ENCODE results near the gene BPIFA3.

GRCh38 chr20:33255005-33255404, 37.9 kb downstream of the BPIFA3 start:
- TF ChIP-seq CTCF (IDR thresholded peaks at IDR 0.05) (no peak), EZH2 (IDR thresholded peaks at IDR 0.05) (no peak)

Measured in neural progenitor cell (in vitro differentiated cells).